Putamen (tissue), 1 donor: ENCODE results near the gene GDAP2.
"Not testable (repeated sequence)": the region's sequence is repeated elsewhere in the genome, so short reads cannot be mapped to it uniquely, and the experiment has no call there.

Experiments used
- DNase-seq: peaks from one replicate; pipeline ENCODE4 v3.0.0-alpha.2; 2016; ENCODE audit warnings: low spot score

GDAP2 gene

GRCh38 chr1:117929343-117930172 is at the start of gene GDAP2, which contains the start of gene WDR3:
Gene GDAP2 (minus strand): TSS chr1:117929621. CDS start chr1:117920357, 9,264 bp downstream.
Gene WDR3 (plus strand): TSS chr1:117929739. CDS start chr1:117933320, 3,581 bp downstream.
- peak; percentile 96 for DNase-seq

- DNase-seq: no peak
Measured at GRCh38 chr1:117976381-117976780, 47.0 kb upstream of the GDAP2 start.

DNA sequence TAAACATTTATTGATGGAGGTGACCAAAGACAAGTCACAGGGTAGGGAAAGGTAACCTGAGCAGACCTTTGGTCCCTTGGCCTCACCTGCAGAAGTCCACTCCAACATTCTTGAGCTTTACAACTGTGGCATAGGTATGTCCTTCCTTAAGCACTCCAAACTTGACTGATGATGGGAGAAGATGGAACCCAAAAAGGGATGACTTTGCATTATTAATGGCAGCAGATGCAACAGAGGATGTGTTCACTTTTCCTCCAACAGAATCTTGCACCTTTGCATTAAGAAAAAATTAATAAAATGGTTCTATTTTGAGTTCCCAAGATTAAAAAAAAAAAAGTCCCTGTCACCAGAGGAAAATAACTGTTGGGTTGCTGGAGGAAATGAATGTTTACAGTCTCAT is 42.4 kb upstream of the GDAP2 start:
- DNase-seq: no peak

DNA sequence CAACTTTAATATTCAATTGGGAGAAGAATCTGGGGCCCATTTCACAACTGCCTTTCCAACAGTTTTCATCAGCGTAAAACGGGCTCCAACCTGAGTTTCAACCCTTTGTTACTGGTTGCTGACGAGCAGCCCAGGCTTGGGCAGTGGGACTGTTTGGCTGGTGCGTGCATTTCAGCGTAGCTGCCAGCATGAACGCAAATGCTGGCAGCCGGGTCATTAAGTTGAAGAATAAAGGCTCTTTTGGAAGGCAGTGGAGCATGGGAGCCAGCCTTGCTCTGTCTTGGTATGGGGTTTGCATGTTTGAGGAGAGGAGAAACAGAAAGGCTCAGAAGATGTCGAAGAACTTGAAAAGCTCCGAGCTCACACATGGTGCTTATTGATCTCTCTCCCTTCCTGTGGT is 40.8 kb upstream of the GDAP2 start:
- no peak for DNase-seq

GRCh38 chr1:117967881-117968280 is 38.5 kb upstream of the GDAP2 start:
- DNase-seq: no peak

- no peak for DNase-seq
Measured at GRCh38 chr1:117967477-117967876, 38.1 kb upstream of the GDAP2 start.

- no peak for DNase-seq
Measured at GRCh38 chr1:117964290-117965038, 35.0 kb upstream of the GDAP2 start.

DNA sequence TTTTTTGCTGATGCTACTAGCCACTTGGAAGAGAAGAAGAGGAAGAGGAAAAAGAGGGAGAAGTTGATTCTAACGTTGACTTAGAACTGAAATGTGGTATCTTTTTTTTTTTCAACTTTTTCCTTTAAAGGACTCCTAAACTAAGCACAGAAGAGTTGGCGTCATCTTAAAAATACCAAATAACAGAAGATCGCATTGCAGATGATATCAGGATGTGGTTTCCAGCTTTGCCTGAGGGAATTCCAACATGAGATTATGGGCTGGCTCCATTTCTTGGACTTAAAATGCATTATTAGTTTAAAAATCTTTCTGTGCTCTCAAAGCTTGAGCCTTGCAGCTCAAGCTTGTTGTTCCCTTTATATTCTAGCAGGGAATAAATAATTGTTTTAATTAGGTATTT is 29.9 kb upstream of the GDAP2 start:
- no peak for DNase-seq

GRCh38 chr1:117952386-117952785 is 23.0 kb upstream of the GDAP2 start:
- DNase-seq: no peak

- DNase-seq: no peak
Measured at GRCh38 chr1:117942293-117942692, 12.9 kb upstream of the GDAP2 start.

DNA sequence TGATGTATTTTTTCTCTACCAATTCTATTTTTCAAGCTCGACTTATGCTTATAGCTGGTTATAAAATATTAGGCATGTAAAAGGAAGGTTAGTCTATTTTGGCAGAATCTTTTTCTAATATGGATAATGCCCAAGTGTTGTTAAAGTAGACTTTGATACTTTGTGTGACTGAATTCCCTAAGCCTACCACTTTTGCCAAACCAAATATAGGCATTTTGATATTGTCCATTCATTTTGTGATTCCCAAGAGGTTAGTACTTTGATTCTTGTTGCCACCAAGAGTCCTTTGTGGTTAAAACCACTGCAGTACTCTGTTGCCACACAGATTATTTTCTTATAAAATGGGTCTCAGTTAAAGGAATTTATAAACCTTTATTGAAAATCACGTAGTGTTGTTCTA is 4.3 kb upstream of the GDAP2 start:
- no peak for DNase-seq

DNA sequence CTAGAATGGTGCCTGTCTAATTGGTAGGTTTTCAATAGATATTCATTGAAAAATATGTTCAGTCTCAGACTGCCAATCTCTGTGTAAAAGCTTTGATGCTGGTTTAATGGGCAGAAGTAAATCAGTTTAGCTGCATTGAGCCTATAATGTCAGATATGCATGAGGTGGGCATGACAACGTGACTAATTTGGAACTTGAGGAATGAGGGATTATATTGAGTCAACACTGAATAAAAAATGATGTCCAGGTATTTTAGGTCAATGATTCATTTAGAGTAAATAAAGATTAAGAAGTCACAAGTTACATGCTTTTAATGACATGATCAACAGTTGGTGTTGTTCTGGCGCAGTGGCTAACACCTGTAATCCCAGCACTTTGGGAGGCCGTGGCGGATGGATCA is 3.2 kb upstream of the GDAP2 start:
- no peak for DNase-seq

GRCh38 chr1:117930484-117930883 is 1.1 kb upstream of the GDAP2 start:
- peak; percentile 5 for DNase-seq

DNA sequence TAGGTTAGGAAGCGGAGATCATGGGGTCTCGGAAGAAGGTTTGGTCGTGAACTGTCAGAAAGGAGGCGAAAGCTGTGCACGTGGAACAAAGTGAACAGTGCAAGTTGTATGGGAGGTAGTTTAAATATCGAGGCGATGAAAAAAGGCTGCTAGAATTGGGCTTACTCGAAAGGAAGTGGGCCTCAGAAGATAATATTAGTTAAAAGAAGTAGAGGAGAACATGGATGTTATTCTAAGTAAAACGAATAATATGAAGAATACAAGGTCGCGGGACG is 689 bp upstream of the GDAP2 start:
- no peak for DNase-seq

DNA sequence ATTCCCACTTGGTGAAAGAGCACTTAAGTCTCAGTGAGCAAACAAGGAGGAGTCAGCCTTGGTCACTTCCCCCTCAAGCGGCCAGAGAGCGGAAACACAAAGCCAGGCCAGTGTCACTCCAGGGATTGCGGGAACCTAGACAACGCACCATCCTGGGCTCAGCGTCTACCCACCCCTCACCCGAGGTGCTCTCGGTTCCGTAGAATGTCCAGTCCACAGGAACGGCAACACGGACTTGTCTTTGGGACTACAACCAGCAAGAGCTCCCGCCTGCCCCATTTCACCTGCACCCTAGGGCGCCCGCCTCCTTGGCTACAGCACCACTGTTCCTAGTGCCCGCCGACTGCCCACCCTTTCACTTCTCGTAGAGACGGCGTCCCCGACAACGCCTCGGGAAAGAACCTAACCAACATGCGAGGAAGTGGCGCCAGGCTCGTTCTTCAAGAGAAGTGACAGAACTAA is 509 bp downstream of the GDAP2 start:
- DNase-seq: peak; percentile 20

DNA sequence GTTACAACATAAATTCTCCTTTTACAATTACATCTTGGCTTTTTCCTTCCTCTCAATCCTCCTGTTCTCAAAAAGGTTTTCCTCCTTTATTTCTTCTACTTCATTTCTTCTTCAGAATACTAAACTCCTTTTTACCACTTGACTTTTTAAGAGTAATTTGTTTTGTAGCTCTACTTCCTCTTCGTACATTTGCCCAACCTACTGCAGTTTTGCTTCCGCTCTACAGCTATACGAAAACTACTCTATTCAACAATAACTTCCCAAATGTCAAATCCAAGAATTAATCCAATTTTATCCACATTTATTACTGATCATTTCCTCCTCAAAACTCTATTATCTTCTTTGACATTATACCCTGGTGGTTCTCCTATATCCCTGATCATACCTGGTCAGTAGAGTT is 3.4 kb downstream of the GDAP2 start:
- DNase-seq: no peak

- DNase-seq: not testable (repeated sequence)
Measured at GRCh38 chr1:117922717-117923116, 6.7 kb downstream of the GDAP2 start.

GRCh38 chr1:117921991-117922390 is 7.4 kb downstream of the GDAP2 start:
- no peak for DNase-seq

DNA sequence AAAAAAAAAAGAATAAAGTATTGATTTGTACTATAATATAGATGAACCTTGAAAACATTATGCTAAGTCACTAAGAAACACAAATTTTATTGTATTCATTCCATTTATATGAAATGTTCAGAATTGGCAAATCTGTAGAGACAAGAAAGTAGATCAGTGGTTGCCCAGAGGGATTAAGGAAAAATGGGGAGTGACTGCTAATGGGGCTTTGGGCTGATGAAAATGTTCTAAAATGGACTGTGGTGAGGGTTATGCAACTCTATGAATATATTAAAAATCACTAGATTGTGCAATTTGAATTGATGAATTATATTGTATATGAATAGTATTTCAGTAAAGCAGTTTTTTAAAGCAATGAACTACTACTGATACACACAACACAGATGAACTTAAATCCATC is 10.0 kb downstream of the GDAP2 start:
- no peak for DNase-seq

DNA sequence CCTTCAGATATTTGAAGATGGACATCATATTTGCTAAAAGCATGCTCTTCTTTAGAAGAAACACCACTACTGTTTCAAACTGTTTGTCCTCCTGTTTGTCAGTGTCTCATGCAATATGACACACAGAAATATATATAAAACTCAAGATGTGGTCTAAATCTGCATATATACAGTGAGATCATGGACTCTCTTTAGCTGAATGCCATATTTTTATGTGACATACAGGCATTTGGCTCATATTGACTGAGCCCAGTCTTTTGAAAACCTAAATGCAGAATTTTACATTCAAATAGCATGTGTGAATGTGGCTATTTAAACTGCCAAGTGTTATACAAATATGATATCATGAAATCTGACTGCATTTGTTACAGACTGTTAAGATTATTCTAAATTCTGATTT is 18.4 kb downstream of the GDAP2 start:
- no peak for DNase-seq

DNA sequence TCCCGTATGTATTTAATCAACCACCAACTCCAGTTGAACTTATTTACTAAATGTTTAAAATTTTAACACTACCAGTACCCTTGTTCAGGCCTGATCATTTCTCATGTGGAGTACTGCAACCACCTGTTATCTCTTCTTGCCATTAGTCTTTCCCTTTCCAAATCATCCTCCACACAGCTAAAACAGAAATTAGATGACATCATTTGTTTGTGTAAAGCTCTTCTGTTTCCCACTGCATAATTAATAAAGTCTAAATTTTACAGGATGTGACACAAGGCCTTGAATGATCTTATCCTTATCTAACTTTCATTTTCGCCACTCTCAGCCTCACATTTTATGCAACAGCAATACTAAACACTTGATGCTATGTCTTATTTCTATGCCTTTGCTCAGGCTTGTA is 24.4 kb downstream of the GDAP2 start:
- no peak for DNase-seq

GRCh38 chr1:117904485-117904884 is 24.9 kb downstream of the GDAP2 start:
- DNase-seq: no peak

DNA sequence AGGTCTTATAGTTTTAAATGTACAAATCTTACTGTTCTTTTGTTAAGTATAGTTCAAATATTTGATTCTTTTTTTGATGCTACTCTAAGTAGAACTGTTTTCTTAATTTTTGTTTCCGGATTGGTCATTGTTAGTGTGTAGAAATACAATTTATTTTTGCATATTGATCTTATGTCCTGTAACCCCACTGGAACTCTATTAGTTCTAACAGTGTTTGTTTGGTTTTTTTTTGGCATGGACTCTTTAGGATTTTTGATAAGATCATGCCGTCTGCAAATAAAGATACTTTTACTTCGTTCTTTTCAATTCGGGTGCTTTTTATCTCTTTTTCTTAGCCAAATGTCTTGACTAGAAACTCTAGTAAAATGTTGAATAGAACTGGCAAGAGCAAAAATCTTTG is 26.5 kb downstream of the GDAP2 start:
- DNase-seq: no peak
